Body of pancreas (tissue), 4 donors: ENCODE measurements around the gene NDUFA11. TPM values are rescaled to one million over a fixed set of nuclear protein-coding genes. Genes with fewer than 3 reads are reported as not detected.
A peak's percentile ranks its signal among the peaks of the same experiment; 100 is the strongest.
"Not testable (repeated sequence)": the region's sequence is repeated elsewhere in the genome, so short reads cannot be mapped to it uniquely, and the experiment has no call there.

Source experiments
- ATAC-seq: fragments of 150-250 bp; one replicate; pipeline ENCODE4 v1.9.1; 2016
- DNase-seq, 4 donors: peaks; one replicate each; pipeline ENCODE4 v3.0.0-alpha.2; 2019
- H3K27ac ChIP-seq, 4 donors: fragments of 200-600 bp; sonication (generic); 1 replicate in 3 of 4; 2 replicates in 1 of 4; pipeline versions ENCODE4 v1.5.1 to v1.6.1; 2016 to 2019; ENCODE audit warnings: mild to moderate bottlenecking in 1 of 4, mixed read lengths in 1 of 4, moderate library complexity in 1 of 4
- H3K27me3 ChIP-seq, 2 donors: fragments of 200-600 bp; sonication (generic); one replicate each; pipeline ENCODE4 v1.6.0; 2016; ENCODE audit warnings: mild to moderate bottlenecking in 1 of 2
- H3K36me3 ChIP-seq, 2 donors: fragments of 200-600 bp; sonication (generic); replicated peaks in 1 of 2; 2 replicates each; pipeline ENCODE4 v1.5.1; 2016; ENCODE audit warnings: low read depth in 2 of 2; ENCODE audit not compliant: insufficient read depth in 1 of 2
- H3K4me1 ChIP-seq: fragments of 200-600 bp; sonication (generic); one replicate; pipeline ENCODE4 v1.6.0; 2016
- H3K4me3 ChIP-seq, 2 donors: fragments of 200-600 bp; sonication (generic); 1 replicate in 1 of 2; 2 replicates in 1 of 2; pipeline ENCODE4 v1.5.1; 2016 to 2019
- H3K9me3 ChIP-seq, 3 donors: fragments of 200-600 bp; sonication (generic); 1 replicate in 2 of 3; 2 replicates in 1 of 3; pipeline ENCODE4 v1.5.1; 2016
- POLR2A ChIP-seq, 3 donors: fragments of 450-650 bp; IDR thresholded peaks; one replicate each; pipeline ENCODE4 v1.6.1; 2016; ENCODE audit warnings: antibody characterized with exemption in 3 of 3, mild to moderate bottlenecking in 2 of 3
- WGBS, 2 donors: methylation state at CpG; one replicate each; pipeline ENCODE4 v1.1.5; 2017; 5-methylcytosine and 5-hydroxymethylcytosine counted together
- intact Hi-C: fragments of 100-400 bp; cut with DNase I; formaldehyde crosslinking; loops from one replicate; pipeline ENCODE4 v1.15.1; 2023
- total RNA-seq, 2 donors: library from RNA; depleted of rRNA; stranded (reverse); fragments of >200 nt; gene quantifications; one replicate each; pipeline ENCODE4 v1.1.0, GENCODE V29; 2016
- TF ChIP-seq, protein P1 (sequence below), 7 experiments: fragments of 450-650 bp in 4 of 7; fragments of 200-600 bp in 3 of 7; sonication (generic) in 3 of 7; IDR thresholded peaks; one replicate each; pipeline ENCODE4 v1.5.1; 2016 to 2019; ENCODE audit warnings: antibody characterized with exemption in 7 of 7

NDUFA11 gene
- total RNA-seq, 2 donors from 2014 or later = 31.6 to 79.1 TPM

GRCh38 chr19:5891938-5892771, 11.4 kb downstream of the NDUFA11 start:
- peak in 1 of 3 donors; percentile 20 for TF ChIP-seq POLR2A (IDR thresholded peaks at IDR 0.05)
- TF ChIP-seq, protein P1, sequence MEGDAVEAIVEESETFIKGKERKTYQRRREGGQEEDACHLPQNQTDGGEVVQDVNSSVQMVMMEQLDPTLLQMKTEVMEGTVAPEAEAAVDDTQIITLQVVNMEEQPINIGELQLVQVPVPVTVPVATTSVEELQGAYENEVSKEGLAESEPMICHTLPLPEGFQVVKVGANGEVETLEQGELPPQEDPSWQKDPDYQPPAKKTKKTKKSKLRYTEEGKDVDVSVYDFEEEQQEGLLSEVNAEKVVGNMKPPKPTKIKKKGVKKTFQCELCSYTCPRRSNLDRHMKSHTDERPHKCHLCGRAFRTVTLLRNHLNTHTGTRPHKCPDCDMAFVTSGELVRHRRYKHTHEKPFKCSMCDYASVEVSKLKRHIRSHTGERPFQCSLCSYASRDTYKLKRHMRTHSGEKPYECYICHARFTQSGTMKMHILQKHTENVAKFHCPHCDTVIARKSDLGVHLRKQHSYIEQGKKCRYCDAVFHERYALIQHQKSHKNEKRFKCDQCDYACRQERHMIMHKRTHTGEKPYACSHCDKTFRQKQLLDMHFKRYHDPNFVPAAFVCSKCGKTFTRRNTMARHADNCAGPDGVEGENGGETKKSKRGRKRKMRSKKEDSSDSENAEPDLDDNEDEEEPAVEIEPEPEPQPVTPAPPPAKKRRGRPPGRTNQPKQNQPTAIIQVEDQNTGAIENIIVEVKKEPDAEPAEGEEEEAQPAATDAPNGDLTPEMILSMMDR (IDR thresholded peaks at IDR 0.05) = peak; percentile 47 to 74 (median 62)
- Histone ChIP-seq H3K27ac (no peak overlapping the region), H3K9me3 (no peaks in the 10 kb centered on the region), H3K27me3 (no peaks in the 10 kb centered on the region), H3K4me3 (no peak overlapping the region), H3K4me1 (peaks cover 4% of the 10 kb centered on the region), H3K36me3 (peaks cover 5 to 7% of the 10 kb centered on the region in 2 donors)
- ATAC-seq = peak; percentile 67
- DNase-seq = peak; percentile 45 to 62 (median 50)
- intact Hi-C loops = loop anchor here (5.0 kb wide), 1 partner anchor 85 kb away; the partner anchor contains the start of gene NRTN
- 0 to 7% methylated on average over 1 to 48 of the region's 48 CpGs for WGBS, 2 donors

DNA sequence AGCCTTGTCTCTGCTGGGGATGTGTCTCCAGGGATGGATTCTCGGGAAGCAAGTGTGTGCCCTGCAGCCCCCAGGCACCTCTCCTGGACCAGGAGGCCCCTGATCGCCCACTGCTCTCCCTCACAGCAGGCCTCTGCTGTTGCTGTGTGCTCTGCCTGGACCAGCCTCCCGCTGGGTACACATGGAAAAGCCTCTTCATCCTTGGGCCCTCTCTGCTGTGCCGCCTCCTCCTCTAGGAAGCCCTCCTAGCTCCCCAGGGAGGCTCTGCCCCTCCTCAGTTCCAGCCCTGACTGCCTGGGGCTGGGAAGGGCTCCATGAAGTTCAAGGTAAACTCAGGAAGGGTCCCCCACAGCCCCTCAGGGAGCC, 12.0 kb downstream of the NDUFA11 start:
- Histone ChIP-seq H3K4me3 (no peak overlapping the region), H3K9me3 (no peaks in the 10 kb centered on the region), H3K4me1 (peaks cover 4% of the 10 kb centered on the region), H3K27ac (no peak overlapping the region), H3K27me3 (no peaks in the 10 kb centered on the region), H3K36me3 (peaks cover 4 to 5% of the 10 kb centered on the region in 2 donors)
- WGBS, 2 donors = 49 to 90% methylated on average over 3 to 4 of the region's 4 CpGs
- ATAC-seq = no peak
- intact Hi-C loops = loop anchor here (5.0 kb wide), 1 partner anchor 84 kb away; the partner anchor contains the start of gene NRTN
- TF ChIP-seq POLR2A (IDR thresholded peaks at IDR 0.05) = no peak
- TF ChIP-seq, protein P1 (IDR thresholded peaks at IDR 0.05) = no peak
- DNase-seq = no peak

GRCh38 chr19:5890099-5890498, 13.5 kb downstream of the NDUFA11 start:
- DNase-seq (no peak), ATAC-seq (no peak)
- peaks cover 4% of the 10 kb centered on the region for H3K4me1 ChIP-seq
- no peaks in the 10 kb centered on the region for H3K36me3 ChIP-seq
- no peak for TF ChIP-seq POLR2A (IDR thresholded peaks at IDR 0.05)
- TF ChIP-seq, protein P1 (IDR thresholded peaks at IDR 0.05) = no peak
- H3K9me3 ChIP-seq = no peaks in the 10 kb centered on the region
- H3K27me3 ChIP-seq = no peaks in the 10 kb centered on the region
- H3K27ac ChIP-seq = no peak overlapping the region
- 45 to 53% methylated on average over 8 to 10 of the region's 10 CpGs for whole genome bisulfite sequencing, 2 donors
- intact Hi-C loops = loop anchor here (5.0 kb wide), 1 partner anchor 83 kb away; the partner anchor contains the start of gene NRTN
- no peak overlapping the region for H3K4me3 ChIP-seq

DNA sequence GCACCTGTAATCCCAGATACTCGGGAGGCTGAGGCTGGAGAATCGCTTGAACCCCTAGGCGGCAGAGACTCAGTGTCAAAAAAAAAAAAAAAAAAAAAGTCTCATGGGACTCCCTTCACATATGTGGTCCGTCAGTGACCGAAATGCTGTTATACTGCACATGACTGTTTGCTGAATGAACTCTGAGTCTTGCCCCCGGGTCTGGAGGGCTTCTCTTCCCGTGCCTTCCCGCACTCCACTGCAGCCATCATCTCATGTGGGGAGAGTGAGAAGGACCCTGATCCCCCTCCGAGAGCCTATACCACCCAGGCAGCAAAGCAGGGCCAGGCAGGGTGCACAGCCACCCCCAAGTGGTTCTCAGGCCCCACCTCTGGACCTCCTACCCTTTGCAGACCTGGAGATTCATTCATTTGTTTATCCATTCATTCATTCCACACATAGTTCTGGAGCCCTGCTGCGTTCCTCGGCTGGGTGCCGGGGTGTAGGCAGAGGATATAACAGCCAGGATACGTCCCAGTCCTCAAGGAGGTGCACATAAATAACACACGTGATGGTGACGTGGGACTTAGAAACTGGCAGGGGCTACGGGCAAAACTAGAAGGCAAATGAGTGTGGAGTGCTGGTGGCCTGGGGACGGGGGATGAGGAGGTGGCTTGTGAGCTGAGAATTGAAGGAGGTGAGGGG, 14.2 kb downstream of the NDUFA11 start:
- TF ChIP-seq, protein P1 (IDR thresholded peaks at IDR 0.05) = no peak
- no peak for TF ChIP-seq POLR2A (IDR thresholded peaks at IDR 0.05)
- no peak for ATAC-seq
- intact Hi-C loops = no loop called here
- 46 to 63% methylated on average over 17 of the region's 17 CpGs for WGBS, 2 donors
- Histone ChIP-seq H3K9me3 (no peaks in the 10 kb centered on the region), H3K4me1 (peaks cover 4% of the 10 kb centered on the region), H3K4me3 (no peak overlapping the region), H3K36me3 (no peaks in the 10 kb centered on the region), H3K27me3 (no peaks in the 10 kb centered on the region), H3K27ac (no peak overlapping the region)
- DNase-seq = no peak

DNA sequence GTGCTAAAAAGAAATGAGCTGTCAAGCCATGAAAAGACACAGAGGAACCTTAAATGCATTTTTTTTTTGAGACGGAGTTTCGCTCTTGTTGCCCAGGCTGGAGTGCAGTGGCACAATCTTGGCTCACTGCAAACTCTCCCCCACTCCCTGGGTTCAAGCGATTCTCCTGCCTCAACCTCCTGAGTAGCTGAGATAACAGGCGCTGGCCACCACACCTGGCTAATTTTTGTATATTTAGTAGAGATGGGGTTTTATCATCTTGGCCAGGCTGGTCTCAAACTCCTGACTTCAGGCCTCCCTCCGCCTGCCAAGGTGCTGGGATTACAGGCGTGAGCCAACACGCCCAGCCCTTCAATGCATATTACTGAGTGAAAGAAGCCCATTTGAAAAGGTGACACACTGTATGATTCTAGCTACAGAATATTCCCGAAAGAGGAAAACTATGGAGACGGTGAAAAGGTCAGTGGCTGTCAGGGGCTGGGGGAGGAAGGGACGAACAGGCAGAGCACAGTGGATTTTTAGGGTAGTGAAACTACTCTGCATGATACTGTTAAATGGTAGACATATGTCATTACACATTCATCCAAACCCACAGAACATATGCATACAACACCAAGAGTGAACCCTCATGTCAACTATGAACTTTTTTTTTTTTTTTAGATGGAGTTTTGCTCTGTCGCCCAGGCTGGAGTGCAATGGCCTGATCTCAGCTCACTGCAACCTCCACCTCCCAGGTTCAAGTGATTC, 19.4 kb downstream of the NDUFA11 start:
- DNase-seq, H3K9me3 ChIP-seq, H3K27me3 ChIP-seq, H3K4me1 ChIP-seq, H3K4me3 ChIP-seq, H3K36me3 ChIP-seq, H3K27ac ChIP-seq, ATAC-seq, intact Hi-C loops: not testable (repeated sequence)
- WGBS, 2 donors = 70 to 79% methylated on average over 11 of the region's 11 CpGs

- H3K4me1 ChIP-seq, DNase-seq, H3K27me3 ChIP-seq, ATAC-seq, H3K9me3 ChIP-seq, H3K36me3 ChIP-seq, intact Hi-C loops, H3K27ac ChIP-seq, H3K4me3 ChIP-seq: not testable (repeated sequence)
- 59 to 67% methylated on average over 13 of the region's 13 CpGs for WGBS, 2 donors
Observed at GRCh38 chr19:5883157-5883873, 20.3 kb downstream of the NDUFA11 start.
